ENCODE data around the gene C9orf50.
"Not testable (repeated sequence)": the region's sequence is repeated elsewhere in the genome, so short reads cannot be mapped to it uniquely, and the experiment has no call there.

The C9orf50 gene, protein sequence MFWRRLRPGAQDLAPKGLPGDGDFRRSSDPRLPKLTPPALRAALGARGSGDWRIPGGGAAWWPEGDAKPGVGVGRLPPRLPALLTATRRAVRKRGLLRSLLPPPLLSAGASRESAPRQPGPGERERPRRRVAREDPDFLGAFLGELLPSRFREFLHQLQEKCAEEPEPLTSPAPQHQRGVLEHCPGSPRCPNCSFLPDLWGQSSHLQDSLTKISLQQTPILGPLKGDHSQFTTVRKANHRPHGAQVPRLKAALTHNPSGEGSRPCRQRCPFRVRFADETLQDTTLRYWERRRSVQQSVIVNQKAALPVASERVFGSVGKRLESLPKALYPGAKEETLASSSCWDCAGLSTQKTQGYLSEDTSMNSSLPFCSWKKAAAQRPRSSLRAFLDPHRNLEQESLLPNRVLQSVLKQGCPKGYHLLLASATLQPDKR

DNA sequence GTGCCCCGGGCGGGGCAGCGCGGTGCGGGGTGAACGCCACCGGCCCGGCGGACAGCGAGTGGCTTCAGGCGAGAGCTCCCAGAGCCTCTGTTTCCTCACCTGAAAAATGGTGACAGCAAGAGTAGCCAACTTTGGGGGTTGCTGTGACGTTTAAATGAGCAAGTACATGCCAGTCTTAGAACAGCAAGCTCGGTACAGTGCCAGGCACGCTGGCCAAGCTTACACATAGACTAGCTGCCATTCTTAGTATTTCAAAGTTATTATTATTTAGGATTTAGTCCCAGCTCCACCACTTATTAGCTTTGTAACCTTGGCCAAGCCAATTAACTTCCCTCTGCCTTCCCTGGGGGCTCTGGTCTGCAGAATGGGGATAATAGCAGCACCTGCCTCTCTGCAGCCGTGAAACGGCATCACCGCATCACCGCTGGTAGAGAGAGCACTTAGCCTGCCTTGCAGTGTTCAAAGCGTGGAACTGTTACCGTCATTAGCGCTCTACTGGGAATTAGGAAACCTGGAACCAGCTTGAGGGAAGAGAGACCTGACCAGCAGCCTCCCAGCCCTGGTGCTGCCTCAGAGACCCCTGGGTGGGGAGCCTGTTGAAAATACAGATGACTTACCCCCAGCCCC, at the start of gene C9orf50:
C9orf50 (minus strand) TSS at position 433 of the 627 bp plus-strand sequence. CDS start 527 bp downstream, outside the sequence.
- no peak for DNase-seq

DNA sequence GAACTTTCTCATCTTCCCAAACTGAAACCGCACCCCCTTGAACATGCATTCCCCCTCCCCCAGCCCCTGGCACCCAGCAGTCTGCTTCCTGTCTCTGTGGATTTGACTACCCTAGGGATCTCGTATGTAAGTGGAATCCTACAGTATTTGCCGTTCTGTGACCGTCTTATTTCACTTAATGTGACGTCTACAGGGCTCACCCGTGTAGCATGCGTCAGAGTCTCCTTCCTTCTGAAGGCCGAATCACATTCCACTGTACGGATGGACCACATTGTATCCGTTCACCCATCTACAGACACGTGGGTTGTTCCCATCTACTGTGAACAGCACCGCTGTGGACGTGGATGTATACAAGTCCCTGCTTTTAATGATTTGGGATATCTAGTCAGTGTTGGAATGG, 49.0 kb upstream of the C9orf50 start:
- DNase-seq = no peak

DNA sequence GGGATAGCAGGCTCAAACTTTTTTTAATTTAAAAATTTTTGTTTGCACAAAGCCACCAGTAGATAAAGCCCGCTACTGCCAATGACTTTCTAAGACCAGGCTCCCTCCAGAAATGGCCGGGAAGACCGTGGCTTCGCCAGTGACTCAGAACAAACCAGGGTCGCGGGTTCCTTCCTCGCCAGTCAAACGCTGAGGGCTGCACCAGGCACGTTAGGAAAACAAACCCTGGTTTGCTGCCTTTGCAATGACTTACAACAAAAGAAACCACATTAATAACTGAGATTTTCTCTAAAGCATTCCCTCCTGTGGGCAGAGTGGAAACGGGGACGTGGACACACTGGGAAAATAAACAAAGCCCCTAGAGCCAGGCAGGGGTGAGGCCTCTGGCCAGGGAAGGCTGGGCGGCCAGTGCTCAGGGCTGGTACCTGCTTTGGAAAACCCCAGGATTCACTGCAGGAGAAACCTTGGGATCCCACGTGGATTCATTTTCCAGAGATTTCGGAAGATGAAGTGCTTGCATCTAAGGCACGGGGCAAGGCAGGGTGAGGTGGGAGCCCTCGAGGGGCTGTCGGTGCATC, 48.3 kb upstream of the C9orf50 start:
- no peak for DNase-seq

DNA sequence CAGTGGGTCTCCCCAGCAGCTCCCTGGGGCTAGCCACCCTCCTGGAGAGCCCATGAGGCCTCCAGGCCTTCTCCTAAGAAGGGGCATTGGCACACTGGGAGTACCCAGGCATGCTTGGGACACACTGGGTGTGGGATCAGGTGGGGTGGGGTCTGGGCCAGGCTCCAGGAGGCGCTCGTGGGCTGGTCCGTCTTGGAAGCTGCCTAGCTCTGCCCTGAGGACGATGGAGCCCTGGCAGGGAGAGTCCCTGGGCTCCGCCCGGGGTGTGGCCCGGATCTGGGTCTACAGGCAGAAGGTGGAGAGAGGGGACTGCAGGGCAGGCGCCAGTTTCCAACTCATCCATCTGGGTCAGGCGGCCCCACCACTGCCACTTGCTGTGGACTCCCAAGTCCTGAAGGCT, 46.9 kb upstream of the C9orf50 start:
- no peak for DNase-seq

DNA sequence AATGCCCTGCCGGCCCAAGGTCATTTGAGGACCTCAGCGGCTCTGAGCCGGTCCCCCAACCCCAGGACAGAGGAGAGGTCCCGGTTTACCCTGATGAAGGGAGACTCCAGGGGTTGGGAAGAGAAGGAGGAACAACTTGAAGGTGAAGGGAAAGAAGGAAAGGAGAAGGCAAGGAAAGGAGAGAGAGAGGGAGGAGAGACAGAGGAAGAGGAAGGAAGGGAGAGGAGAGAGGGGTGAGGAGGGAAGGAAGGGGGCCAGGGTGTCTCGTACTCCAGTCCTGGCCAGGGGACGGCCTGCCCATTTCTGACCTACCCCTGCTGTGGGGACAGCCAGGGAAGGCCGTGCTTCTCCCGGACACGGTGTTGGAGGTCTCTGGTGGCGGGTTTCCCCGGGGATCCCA, 46.5 kb upstream of the C9orf50 start:
- DNase-seq = no peak

DNA sequence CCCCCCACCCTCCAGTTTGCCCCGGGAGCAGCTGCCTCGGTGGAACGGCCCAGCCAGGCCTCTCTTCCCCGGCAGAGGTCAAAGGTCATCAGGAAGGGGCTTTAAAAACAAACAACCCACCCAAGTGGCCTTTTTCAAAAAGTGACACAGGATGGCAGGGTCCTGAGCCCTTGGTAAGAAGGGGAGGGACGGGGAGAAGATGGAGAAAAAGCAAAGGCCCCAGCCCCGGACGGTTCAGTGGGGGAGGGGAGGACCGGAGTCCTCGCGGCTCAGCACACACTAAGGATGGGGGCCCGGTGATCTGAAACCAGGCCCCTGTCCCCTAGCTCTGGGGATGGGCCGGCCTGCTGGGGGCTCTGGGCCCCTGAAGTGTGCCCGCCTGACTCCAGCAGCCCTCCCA, 45.7 kb upstream of the C9orf50 start:
- DNase-seq = no peak

DNA sequence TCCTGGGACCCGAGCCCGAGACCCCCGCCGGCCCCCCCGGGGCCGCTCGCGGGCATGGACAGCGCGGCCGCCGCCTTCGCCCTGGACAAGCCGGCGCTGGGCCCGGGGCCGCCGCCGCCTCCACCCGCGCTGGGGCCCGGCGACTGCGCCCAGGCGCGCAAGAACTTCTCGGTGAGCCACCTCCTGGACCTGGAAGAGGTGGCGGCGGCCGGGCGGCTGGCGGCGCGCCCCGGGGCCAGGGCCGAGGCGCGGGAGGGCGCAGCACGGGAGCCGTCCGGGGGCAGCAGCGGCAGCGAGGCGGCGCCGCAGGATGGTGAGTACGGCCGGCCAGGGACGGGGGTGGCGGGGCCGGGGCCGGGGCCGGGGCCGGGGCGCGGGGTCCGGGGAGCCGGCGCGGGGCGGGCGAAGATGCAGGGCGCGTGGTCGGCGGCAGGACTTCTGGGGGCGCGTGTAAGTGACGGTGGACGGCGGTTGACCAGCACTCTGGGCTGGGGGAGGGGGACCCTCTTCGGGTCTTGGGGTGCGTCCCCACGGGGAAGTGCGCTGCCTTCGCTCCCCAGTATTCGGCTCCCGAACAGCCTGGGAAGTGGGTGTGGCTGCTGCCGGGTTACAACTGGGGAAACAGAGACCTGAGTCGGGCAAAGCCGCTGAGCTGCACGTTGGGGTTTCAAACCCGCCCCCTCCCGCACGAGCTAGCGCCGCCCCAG, 45.1 kb upstream of the C9orf50 start:
- DNase-seq = no peak

DNA sequence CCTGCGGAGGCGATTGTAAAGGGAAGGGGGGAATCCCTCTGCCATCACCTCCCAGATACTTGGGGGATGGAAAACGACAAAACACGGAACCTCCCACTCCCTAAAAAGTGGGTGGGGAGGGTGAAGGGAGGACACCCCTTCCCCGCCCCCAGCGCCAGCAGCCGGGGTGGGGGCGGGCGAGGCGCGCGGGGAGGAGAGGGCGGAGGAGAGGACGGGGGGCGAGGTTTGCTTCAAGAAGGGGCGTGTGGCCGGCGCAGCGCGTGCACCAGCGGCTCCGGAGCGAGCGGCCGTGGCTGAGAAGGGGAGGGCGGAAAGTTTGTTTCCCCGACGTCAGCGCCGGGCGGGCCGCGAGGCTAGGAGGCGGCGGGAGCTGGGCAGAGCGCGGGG, 44.5 kb upstream of the C9orf50 start, which contains the start of gene PRRX2:
PRRX2 (plus strand) TSS at position 259 of the 387 bp plus-strand sequence. CDS start 221 bp downstream, outside the sequence.
- peak; percentile 85 for DNase-seq

DNA sequence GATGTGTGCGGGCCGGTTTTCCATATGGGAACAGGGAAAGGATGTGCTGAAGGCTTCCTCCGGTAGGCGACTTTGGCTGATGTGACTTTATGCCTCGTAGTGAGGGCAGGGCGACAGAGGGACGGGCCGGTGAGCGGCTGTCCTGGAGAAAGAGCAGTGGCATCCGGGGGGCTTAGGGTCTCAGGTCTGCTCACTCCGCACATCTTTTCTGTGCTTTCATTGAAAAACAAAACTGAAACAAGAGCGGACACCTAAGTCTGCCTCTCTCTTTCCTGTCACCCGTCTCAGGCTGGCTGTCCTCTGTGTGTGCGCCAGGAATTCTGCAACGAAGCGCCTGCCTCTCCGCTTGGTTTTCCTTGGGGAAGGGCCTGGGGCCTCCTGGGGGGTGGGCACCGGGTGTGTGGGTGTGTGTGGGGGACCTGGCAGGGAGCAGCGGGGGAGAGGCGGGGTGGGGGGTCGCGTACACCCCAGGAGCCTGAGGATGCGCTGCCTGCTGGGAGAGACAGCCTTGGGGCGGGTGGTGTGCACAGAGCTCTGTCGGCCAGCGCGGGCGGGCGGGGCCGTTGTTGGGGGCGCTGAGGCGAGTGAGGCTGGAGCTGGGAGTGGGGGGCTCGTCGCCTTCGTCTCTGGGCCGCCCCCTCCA, 44.0 kb upstream of the C9orf50 start:
- peak; percentile 51 for DNase-seq

GRCh38 chr9:129662239-129662638, 41.3 kb upstream of the C9orf50 start:
- DNase-seq = not testable (repeated sequence)

- no peak for DNase-seq
Measured at GRCh38 chr9:129661029-129661428, 40.1 kb upstream of the C9orf50 start.

DNA sequence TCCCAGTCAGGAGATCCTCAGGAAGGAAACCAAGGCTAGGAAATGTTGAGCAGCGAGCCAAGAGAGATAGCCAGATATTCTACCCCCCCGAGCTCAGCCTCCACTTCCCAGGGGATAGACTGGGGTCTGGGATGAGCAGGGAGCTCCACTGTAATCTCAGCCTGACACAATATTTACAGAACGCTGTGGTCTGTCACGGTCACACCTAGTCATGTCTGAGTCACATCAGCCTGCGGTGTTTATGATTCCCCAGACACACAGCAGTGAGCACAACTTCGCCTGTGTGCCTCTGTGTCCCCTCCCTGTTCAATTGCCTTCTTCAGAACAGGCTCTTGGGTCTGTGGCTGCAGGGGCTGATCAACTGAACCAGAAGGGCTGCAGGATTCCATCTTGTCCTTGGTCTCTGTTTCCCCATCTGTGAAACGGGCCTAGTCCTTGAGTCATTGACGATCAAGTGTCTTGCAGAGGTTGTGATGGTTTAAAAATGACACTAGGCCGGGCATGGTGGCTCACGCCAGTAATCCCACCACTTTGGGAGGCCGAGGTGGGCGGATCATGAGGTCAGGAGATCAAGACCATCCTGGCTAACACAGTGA, 36.0 kb upstream of the C9orf50 start:
- no peak for DNase-seq

- no peak for DNase-seq
Measured at GRCh38 chr9:129655696-129656095, 34.8 kb upstream of the C9orf50 start.

DNA sequence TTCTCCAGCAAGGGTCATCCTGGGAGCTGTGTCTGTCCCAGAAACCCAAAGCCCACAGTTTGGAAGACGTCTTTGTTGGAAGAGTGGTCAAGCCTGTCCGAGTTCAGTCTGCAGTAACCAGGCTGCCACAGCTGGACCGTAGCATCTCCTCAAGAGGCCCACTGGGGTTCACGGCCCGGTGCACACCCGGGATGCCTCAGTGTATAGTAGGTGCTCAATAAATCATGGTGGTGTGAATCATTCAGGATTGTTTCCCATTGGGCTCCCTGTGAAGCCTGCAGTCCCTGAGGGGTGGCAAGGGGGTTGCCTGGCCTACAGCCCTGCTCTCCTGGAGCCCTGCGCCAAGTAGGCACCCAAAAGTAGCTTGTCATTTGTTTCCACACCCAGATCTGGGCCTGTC, 34.3 kb upstream of the C9orf50 start:
- no peak for DNase-seq

DNA sequence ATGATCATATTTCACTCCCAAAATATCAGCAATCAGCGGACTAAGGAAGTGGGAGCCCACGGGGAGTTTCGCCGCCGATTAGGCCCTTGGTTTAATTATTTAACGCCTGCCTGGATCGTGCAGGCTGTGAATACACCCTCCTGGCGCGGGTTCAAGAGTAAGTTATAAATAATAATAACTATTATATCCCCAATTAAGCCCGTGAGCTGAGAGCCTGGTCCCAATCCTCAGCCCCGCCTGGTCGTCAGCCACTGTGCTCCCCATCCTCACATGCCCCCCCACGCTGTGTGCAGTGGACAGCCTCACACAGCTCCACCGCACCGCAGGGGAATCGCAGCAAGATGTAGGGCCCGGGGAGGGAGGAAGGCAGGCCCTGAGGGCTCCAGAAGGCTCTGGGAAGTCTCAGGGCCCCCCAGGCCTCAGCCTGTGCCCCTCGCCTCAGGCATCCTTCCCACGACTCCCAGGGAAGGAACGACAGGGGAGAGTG, 33.7 kb upstream of the C9orf50 start:
- DNase-seq = no peak

GRCh38 chr9:129653823-129654553, 33.1 kb upstream of the C9orf50 start:
- DNase-seq = no peak

DNA sequence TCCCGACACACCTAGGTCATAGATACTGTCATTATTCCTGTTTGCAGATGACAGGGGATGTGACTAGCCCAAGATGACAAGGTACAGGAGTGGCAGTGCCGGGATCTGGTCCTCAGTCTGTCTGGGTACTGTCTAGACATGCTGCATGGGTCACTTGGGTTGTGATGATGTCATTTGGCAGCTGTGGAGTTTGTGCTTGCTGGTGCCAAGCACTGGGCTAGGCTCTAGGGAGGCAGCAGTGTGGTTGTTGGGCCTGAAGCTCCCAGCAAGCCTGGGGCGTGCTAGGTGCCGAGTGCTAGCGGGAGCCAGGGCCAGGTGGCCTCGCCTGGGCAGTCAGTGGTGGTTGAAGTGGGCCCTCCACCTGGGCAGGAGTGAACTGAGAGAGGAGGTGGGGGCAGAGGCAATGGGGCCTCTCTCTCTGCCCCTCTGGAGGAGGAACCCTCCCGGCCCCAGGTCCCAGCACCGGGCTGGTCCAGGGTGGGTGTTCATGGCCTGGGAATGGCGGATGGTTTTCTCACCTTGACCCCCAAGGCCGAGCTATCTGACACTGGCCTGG, 29.9 kb upstream of the C9orf50 start:
- DNase-seq = no peak

- DNase-seq = no peak
Measured at GRCh38 chr9:129649726-129650679, 29.1 kb upstream of the C9orf50 start.

DNA sequence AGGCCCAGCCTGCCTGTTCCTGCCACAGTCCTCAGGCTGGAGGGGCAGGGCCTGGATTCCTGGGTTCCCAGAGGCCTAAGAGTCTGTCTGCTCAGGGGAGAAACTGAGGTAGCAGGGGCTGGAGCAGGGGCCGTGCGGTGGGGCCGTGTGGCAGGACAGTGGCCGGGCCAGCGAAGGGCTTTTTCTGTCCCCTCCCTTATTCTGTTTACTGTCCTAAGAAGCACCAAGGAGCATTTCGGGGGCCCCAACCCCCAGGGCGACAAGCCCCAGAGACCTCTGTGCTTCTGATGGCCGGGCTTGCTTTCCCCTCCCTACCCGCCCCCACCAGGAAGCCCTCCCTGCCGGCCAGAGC, 27.8 kb upstream of the C9orf50 start:
- DNase-seq = no peak

Measured in femur (tissue), 1 donor.